ENCODE results near the gene OTOP3.

Gene OTOP3

DNA sequence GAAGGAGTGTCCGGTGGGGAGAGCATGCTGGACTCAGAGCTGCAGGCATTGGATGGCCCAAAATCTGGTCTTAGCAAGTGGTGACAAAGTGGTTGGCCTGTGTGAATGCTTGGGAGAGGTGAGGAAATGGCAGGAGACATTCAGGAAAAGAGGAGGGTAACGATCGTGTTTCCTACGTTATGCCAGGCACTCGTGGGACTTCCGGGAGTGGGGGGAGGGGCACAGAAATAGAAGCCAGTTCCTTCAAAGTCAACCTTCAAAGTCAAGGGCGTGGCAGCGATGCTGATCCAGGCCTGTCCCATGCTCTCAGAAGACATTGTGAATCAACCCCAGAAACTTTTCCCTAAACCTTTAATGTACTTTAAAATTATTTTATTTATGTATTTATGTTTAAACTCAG lies 3.8 kb downstream of the OTOP3 start:
- no peak for DNase-seq (ENCODE audit: low read depth in 4 of 4, low spot score in 1 of 4)

- DNase-seq (ENCODE audit: low read depth in 4 of 4, low spot score in 1 of 4): no peak
These were observed 5.5 kb downstream of the OTOP3 start for GRCh38 chr17:74941128-74941725.

GRCh38 chr17:74943808-74944522 lies 8.3 kb downstream of the OTOP3 start:
- no peak for DNase-seq (ENCODE audit: low read depth in 4 of 4, low spot score in 1 of 4)

GRCh38 chr17:74945543-74945942 lies 9.8 kb downstream of the OTOP3 start:
- DNase-seq (ENCODE audit: low read depth in 4 of 4, low spot score in 1 of 4): no peak

DNA sequence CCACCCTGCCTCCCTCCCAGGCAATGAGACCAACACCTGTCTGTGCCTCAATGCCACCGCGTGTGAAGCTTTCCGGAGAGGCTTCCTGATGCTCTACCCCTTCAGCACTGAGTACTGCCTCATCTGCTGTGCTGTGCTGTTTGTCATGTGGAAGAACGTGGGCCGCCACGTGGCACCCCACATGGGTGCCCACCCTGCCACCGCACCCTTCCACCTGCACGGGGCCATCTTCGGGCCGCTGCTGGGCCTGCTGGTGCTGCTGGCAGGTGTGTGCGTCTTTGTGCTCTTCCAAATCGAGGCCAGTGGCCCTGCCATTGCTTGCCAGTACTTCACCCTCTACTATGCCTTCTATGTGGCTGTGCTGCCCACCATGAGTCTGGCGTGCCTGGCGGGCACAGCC lies 10.9 kb downstream of the OTOP3 start:
- no peak for DNase-seq (ENCODE audit: low read depth in 4 of 4, low spot score in 1 of 4)

- DNase-seq (ENCODE audit: low read depth in 4 of 4, low spot score in 1 of 4): no peak
These were observed 11.5 kb downstream of the OTOP3 start for GRCh38 chr17:74947041-74947754.

DNA sequence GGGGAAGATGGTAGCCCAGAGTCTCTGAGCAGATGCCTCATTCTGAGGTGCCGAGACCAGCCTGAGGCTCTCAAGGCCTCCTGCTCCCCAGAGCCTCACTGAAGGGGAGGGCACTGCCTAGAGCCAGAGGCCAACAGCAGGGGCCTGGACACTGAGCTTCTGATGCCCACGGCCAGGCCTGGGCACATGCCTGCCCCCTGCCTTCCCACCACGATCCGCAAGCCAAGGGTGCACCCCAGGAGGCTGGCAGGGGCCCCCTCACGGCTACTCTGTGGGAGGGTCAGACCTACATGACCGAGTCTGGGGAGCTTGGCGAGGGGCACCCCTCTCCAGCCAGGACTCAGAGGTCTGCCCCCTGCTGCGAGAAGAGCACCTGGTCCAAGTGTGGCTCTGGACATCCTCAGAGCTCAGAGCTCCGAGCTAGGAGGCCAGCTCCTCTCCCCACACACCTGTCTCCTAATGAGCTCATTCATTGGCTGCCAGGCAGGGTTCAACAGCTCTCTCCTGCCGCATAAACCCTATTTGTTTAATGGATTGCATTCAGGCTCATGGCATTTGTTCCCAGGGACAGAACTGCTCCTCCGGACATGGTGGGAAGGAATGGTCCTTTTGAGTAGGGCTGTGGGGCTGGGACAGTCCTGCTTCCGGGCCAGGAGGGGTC lies 13.9 kb downstream of the OTOP3 start:
- no peak for DNase-seq (ENCODE audit: low read depth in 4 of 4, low spot score in 1 of 4)

- DNase-seq (ENCODE audit: low read depth in 4 of 4, low spot score in 1 of 4): no peak
These were observed 14.5 kb downstream of the OTOP3 start for GRCh38 chr17:74950207-74950606.

DNA sequence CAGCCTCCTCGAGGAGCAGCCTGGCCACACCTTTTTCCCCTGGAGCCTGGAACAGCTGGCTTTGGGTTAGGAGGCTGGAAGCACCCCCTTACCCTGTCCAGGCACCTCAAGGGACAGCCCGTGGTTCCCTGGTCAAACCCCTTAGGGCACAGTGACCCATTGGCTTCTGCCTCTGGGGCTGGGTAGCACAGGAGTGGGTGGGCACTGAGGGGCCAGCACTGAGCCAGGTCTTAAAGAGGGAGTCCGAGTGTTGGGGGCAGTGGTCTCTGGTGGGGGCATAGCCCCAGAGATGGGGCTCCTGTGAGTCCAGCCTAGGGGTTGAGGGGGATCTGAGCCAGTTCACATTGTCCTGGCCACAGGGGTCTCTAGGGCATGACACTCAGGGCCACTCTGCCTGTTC lies 15.4 kb downstream of the OTOP3 start:
- no peak for DNase-seq (ENCODE audit: low read depth in 4 of 4, low spot score in 1 of 4)

DNA sequence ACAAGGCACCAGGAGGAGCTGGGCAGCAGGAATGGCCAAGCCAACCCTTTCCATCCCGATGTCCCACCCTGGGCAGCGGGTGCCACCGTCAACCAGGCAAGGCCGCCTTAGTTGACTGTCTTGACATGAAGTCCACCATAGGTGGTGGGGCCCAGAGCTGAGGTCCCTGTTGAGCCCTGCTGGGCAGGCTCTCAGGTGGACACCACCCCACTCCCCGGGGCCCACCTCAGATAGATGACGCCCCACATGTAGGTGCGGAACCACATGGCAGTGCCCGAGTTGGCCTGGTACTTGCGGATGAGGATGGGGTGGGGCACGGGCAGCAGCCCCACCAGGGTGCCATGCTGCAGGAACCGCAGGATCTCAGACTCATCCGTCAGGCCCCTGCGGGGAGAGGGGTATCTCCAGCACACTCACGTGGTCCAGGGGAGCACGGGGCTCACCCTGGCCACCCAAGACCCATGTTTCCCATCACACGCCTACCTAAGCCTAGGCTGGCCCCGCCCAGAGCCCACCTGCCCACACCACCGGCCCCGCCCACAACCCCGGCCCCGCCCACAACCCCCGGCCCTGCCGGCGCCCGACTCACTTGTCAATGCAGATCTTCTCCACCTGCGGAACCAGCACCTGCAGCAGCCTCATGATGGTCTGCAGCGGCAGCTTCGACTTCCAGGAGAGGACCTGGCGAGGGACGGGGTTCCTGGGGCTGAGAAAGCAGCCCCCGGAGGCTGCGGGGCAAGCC lies 16.2 kb downstream of the OTOP3 start:
- DNase-seq (ENCODE audit: low read depth in 4 of 4, low spot score in 1 of 4): no peak

- DNase-seq (ENCODE audit: low read depth in 4 of 4, low spot score in 1 of 4): no peak
These were observed 16.9 kb downstream of the OTOP3 start for GRCh38 chr17:74952431-74953133.

DNA sequence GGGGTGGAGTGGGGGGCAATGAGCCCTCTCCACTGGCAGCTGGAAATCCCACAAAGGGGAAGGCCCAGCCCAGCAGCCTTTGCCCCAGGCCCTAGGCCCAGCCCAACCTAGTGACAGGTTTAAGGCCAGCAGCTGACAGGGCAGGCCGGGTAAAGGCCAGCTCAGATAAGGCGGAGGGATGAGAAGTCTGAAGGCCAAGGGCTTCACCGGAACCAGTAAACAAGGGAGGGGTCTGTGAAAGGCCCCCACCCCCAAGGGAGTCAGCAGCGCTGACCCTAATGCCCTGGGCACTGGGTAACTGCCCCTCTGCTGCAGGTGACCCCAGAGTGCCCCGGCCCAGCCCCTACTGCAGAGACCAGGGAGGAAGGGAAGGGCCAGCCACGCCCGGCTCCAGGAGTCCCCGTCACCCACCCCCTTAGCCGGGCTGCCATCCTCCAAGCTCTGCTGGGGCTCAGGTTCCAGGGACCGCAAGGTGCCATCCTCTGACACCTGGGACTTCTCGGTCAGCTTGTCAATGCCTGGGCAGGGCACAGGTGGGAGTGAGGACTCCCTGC lies 17.5 kb downstream of the OTOP3 start:
- DNase-seq (ENCODE audit: low read depth in 4 of 4, low spot score in 1 of 4): no peak

GRCh38 chr17:74954115-74954514 lies 18.4 kb downstream of the OTOP3 start:
- no peak for DNase-seq (ENCODE audit: low read depth in 4 of 4, low spot score in 1 of 4)

DNA sequence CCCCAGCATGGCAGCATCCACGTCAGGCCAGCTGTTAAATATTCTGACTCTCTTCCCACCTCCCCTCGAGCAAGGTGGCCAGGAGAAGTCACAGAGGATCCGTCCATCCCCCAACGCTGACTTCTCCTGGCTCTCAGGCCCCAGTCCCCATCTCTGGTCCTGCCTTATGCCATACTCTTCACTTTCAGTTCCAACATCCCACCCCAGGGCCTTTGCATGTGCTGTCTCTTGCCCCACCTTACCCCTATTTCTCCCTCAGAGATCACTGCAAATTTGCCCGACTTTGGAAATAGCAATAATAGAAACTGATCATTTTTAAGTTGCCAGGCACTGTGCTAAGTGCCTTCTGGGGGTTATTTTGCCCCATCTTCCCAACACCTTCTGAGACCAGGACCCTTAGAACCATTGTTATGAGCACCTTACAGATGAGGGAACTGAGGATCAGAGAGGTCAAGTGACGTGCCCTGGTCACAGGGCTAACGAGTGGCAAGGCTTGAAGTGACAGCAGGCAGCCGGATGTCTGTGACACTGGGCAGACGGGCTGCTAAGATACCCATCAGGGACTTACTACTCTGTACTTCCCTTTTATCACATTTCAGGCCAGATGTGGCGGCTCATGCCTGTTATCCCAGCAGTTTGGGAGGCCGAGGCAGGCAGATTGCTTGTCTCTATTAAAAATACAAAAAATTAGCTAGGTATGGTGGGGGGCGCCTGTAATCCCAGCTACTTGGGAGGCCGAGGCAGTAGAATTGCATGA lies 19.1 kb downstream of the OTOP3 start:
- DNase-seq (ENCODE audit: low read depth in 4 of 4, low spot score in 1 of 4): no peak

GRCh38 chr17:74956093-74956492 lies 20.4 kb downstream of the OTOP3 start:
- no peak for DNase-seq (ENCODE audit: low read depth in 4 of 4, low spot score in 1 of 4)

DNA sequence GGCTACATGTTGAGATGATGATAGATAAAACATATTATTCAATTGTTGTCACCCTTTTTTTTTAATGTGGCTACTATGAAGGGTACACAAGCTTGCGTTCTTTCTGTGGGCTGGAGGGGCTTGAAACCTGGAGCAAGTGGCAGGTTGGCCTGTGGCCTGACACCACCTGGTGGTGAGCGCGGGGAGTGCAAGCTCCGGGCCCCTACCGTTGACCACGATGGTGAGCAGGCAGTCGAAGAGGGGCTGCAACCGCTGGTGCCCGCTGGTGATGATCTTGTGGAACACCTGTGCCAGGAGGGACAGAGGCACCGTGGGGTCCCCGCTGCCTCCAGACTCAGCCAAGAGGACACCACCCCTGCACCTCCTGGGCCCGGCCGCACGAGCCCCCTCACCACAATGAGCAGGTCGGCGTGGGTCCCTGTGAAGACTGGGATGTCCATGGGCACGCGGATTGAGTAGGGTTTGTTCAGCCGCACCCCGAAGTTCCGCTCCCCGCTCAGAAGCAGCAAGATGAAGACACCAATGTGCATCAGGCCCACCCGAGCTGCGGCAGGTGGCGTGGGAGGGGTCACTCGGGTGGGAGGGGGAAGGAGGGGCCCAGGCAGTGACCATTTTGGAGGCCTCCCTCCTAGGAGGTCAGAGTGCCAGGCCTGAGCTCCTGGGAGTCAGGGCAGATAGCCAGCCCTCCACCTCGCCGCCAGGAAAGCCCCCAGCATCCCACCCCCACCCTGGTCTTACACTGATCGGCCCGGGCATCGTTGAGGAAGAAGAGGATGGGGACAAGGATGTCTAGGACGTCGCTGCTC lies 22.4 kb downstream of the OTOP3 start:
- peak; percentile 49 to 81 (median 69) for DNase-seq (ENCODE audit: low read depth in 4 of 4, low spot score in 1 of 4)

GRCh38 chr17:74959826-74960515 lies 24.3 kb downstream of the OTOP3 start:
- no peak for DNase-seq (ENCODE audit: low read depth in 4 of 4, low spot score in 1 of 4)

All from stimulated activated CD4-positive, alpha-beta T cell treated with anti-CD3 and anti-CD28 coated beads, Interleukin-1b, Interleukin-23, amount 100 ng/mL, for 24 hours (primary cell).